GM18873 (cell line): ENCODE results near the gene PACRG.

ENCODE experiments used
- ATAC-seq: cut with Tn5 transposase; IDR thresholded peaks from one replicate; pipeline ENCODE4 v1.9.1; 2021; ENCODE audit warnings: mild to moderate bottlenecking, moderate library complexity, moderate number of reproducible peaks; ENCODE audit not compliant: unreplicated experiment, low FRiP score

The PACRG gene

GRCh38 chr6:163057260-163057659 lies 329.5 kb downstream of the PACRG start:
- ATAC-seq, result no peak

- ATAC-seq, result no peak
These were observed 335.0 kb downstream of the PACRG start for GRCh38 chr6:163062790-163063189.

- no peak for ATAC-seq
These were observed 335.8 kb downstream of the PACRG start for GRCh38 chr6:163063561-163063960.

DNA sequence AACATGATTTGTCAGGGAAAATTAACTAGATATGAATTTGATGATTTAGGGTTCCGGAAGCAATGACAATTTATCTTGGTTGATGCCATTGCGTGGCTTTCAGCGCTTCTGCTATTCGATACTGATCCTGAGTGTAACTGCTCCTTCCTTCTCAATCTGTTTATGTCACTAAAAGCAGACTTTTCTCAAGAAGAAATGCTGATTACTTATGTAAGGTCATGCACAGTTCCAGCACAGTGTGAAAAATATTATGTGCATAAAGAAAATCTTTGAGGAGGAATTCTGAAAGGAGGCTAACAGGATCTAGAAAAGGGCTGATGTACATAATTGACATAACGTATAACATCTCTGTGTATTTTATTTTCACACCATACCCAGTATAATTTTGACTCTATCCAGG lies 336.6 kb downstream of the PACRG start:
- ATAC-seq, result no peak

- ATAC-seq, result no peak
These were observed 338.4 kb downstream of the PACRG start for GRCh38 chr6:163066200-163066599.

- no peak for ATAC-seq
These were observed 349.4 kb downstream of the PACRG start for GRCh38 chr6:163077134-163077533.

DNA sequence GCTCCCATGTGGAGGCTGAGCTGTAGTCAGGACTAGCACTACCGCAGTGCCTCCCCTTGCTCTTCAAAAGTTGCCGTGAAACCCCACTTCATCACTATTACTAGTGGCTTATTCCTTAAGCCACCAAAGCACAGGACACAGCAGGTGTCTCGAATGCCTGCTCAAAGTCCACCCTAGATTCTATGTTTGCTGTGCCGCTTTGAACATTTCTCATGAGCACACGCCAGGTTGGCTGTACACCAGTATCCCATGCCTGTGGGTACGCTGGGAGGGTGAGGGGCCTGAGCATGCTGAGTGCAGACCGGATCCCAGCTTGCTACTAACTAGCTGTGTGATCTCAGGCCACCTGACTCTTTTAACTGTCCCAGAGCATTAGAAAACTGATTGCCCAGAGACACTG lies 350.9 kb downstream of the PACRG start:
- no peak for ATAC-seq

GRCh38 chr6:163080228-163080627 lies 352.5 kb downstream of the PACRG start:
- ATAC-seq, result no peak

- no peak for ATAC-seq
These were observed 355.4 kb downstream of the PACRG start for GRCh38 chr6:163083141-163083540.

DNA sequence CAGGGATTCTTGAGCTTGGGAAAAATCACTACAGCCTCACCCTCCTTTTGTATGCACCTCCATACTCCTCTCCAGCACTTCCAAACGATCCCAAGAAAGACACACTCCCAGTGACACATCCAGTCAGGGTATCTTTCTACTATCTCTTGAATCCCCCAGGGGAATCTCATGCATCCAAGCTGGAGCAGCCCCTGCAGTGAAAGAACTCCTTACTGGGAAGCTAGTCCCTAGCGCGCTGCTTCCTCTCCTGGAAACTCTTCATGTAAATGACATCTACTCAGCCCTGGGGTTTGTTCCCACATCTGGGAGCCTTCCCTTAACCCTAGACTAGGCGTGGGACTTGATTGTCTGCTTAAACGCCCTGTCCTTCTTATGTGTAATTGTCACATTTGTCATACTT lies 357.7 kb downstream of the PACRG start:
- no peak for ATAC-seq

DNA sequence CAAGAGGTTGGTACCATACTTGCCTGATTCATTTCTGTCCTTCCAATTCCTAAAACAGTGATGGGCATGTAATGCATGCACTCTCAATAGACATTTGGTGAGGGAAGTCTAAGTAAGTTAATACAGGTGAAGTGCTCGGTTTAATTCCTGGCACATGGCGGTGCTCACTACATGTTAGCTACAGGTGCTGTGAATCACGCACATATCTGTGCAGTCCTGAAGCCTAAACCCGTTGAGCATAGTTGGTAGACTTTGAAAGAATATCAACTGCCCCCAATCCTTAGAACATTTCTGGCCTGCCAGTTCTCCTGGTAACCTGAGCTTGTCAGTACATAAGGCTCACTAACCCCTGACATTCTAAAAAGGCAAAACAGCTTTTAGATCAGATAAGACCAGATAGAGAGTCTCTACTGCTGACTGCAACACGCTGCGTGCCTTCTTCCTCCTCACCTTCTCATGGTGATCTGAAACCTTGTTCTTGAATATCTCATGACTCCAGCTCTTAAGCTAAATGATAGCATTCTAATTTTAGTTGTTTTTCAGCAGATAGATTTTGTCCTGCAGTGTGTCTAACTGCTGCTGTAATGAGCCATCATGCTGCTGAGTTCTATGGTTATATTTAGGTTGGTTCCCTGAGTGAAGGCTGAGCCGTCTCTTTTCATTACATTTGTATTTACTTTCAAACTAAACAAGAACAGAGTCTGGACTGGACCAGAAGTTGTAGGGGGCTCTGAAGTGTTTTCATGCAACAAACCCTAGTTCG lies 358.3 kb downstream of the PACRG start:
- no peak for ATAC-seq

GRCh38 chr6:163086624-163086920 lies 358.8 kb downstream of the PACRG start:
- ATAC-seq, result no peak

- ATAC-seq, result no peak
These were observed 360.2 kb downstream of the PACRG start for GRCh38 chr6:163087981-163088380.

- no peak for ATAC-seq
These were observed 365.1 kb downstream of the PACRG start for GRCh38 chr6:163092876-163093275.

DNA sequence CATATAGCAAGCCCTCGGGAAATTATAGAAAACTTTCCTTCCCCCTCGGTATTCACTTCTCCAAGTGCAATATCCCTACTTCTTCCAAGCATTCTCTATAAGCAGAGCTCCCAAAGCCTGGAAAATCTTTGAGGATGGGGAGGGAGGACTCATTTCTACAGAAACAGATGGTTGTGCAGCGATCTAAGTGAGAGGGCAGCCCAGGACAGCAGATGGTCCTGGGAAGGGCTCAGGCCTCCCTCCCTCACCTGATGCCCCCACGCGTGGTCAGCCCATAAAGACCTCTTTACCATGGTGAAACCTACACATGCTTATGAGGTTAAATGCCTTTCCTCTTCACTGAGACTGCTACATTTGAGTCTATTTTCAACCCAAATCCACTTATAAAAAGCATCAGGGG lies 367.1 kb downstream of the PACRG start:
- no peak for ATAC-seq

DNA sequence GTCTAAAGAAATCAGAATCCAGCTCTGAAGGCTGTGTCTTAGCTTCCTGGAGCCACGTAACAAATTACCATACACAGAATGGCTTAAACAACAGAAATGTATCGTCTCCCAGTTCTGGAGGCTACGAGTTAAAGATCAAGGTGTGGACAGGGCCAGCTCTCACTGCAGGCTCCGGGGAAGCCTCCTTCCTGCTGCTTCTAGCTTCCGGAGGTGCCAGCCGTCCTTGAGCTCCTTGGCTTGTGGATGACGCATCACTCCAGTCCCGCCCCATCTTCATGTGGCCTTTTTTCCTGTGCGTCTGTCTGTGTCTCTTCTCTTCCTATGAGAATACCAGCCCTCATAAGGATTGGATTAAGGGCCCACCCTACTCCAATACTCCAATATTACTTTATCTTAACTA lies 367.6 kb downstream of the PACRG start:
- ATAC-seq, result no peak

DNA sequence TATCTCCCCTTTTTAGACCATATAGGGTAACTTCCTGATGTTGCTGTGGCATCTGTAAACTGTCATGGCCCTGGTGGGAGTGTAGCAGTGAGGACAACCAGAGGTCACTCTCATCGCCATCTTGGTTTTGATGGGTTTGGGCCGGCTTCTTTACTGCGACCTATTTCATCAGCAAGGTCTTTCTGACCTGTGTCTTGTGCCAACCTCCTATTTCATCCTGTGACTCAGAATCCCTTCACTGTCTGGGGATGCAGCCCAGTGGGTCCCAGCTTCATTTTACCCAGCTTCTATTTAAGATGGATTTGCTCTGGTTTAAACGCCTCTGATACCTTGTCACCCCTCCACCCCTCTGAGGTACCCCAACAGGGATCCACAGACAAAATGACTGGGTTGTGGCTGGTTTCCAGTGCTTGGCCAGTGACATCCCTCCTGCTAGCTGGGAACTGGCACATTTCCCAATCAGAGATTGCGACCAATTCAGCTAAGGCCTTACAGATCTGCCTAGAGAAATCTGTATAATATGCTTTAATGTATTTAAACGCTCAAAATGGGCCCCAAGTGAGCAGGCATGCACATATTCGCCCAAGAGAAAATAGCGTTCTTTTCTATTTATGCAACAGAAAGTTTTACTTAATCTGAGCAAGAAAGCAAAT lies 371.2 kb downstream of the PACRG start:
- ATAC-seq, result no peak

DNA sequence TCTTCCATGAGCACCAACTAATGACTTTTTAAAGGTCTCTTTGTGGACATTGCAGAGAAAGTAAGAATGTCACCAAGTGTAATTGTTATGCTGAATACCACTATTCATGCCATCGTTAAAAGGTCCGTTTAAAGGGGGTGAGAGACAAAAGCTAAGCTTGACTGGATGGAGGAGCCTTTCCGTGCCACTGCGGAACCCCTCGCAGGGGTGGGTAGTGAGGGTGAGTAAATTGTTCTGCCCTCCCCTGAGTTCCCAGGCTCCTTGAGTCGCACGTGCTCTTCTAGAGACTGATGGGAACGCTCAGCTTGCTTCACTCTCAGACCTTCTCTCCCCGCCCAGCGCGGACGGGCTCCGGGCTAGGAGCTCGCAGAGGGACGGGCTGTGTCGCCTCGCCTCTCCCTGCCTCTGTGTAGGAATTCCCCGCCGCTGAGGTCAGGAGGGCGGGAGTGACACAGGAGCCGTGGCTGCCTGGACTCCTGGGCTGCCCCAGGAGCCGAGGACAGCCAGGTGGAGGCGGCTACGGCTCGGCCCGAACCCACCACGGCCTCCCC lies 371.9 kb downstream of the PACRG start:
- no peak for ATAC-seq

- no peak for ATAC-seq
These were observed 372.5 kb downstream of the PACRG start for GRCh38 chr6:163100259-163100658.

DNA sequence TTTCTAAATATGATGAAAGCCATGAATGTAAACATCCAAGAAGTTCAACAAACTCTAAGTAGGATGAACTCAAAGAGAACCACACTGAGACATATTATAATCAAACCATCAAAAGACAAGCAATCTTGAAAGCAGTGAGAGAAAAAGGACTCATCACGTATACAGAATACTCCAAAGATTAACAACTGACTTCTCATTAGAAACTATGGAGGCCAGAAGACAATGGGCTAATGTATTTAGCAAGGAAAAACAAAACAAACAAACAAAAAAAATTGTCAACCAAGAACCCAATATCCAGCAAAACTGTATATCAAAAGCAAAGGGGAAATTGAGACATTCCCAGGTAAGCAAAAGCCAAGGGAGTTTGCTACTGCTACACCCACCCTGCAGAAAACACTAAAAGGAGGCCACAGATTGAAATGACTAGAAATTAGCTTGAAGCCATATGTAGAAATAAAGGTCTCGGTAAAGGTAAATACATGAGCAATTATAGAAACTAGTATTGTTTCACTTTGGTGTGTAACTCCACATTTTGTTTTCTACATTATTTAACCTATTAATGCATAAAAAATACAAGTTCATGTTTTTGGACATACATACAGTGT lies 385.7 kb downstream of the PACRG start:
- no peak for ATAC-seq

- no peak for ATAC-seq
These were observed 391.2 kb downstream of the PACRG start for GRCh38 chr6:163118941-163119340.

DNA sequence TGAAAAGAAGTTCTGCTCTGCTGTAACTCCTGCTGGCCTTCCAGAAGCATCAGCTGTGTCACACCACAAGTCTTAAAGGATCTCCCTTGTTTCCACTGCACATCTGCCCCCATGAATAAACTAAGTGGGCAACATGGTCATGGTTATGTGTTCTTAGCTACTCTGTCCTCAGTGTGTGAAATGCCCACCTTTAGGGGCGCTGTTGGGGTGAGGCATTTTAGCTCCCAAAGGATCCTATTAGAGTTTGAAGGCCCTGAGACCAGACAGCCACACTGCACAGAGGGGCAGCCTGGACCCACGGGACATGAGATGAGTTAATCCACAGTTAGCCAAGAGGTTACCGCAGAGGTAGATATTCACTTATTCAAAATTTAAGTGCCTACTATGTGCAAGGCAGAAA lies 392.4 kb downstream of the PACRG start:
- no peak for ATAC-seq
